H1 (cell line): Measurements from ENCODE around the gene OSBPL6. TPM values are rescaled to one million over a fixed set of nuclear protein-coding genes. Genes with fewer than 3 reads are reported as not detected.

ENCODE experiments used
- ATF3 ChIP-seq: IDR thresholded peaks from 2 replicates; pipeline ENCODE4 v1.6.1; 2011; ENCODE audit warnings: low read depth, mild to moderate bottlenecking, low read length; ENCODE audit not compliant: insufficient read depth
- CHD2 ChIP-seq: IDR thresholded peaks from 2 replicates; pipeline ENCODE4 v1.6.1; 2012; ENCODE audit warnings: low read length, improper control_type of control experiment
- CHD7 ChIP-seq: fragments of 300-600 bp; sonication (generic); IDR thresholded peaks from 2 replicates; pipeline ENCODE4 v1.7.1; 2012; ENCODE audit warnings: low read length, moderate library complexity, mild to moderate bottlenecking, inconsistent platforms; ENCODE audit not compliant: insufficient replicate concordance
- KDM5A ChIP-seq: fragments of 200-600 bp; IDR thresholded peaks from 2 replicates; pipeline ENCODE4 v1.7.1; 2012; ENCODE audit warnings: mild to moderate bottlenecking, low read length, inconsistent platforms, mixed read lengths
- SIRT6 ChIP-seq: IDR thresholded peaks from one replicate; pipeline ENCODE4 v1.7.1; 2012; ENCODE audit warnings: low read length, inconsistent platforms
- SP4 ChIP-seq: IDR thresholded peaks from 2 replicates; pipeline ENCODE4 v1.6.1; 2012; ENCODE audit warnings: low read length, inconsistent platforms
- YY1 ChIP-seq: IDR thresholded peaks from 2 replicates; pipeline ENCODE4 v1.6.1; 2011; ENCODE audit warnings: low read depth, mild to moderate bottlenecking, low read length
- polyA plus RNA-seq, 7 experiments: library from polyadenylated mRNA; depleted of rRNA in 3 of 7; stranded (reverse) in 5 of 7; unstranded in 2 of 7; fragments of >200 nt in 5 of 7; fragments of 200-250 nt in 2 of 7; gene quantifications; 1 replicate in 5 of 7; 2 replicates in 1 of 7; 4 replicates in 1 of 7; pipeline versions ENCODE4 v1.2.1 to v1.2.3, GENCODE V29; 2011 to 2013; ENCODE audit warnings: missing spikeins in 2 of 7, mixed read lengths in 2 of 7
- total RNA-seq: library from RNA; stranded (reverse); fragmentation: NEBNext Ultra II Directional; extraction: Animal tissue kit (Norgen Biotek cat#: 25700); gene quantifications from 2 replicates; pipeline ENCODE4 v1.2.1, GENCODE V29; 2021

OSBPL6 gene
- total and polyA plus RNA-seq, 2 of the 8 experiments (the other 6 are each of a cell fraction or from before 2014, with no cell fraction given), result 1.7 to 5.6 TPM

GRCh38 chr2:178350051-178350450, 155.7 kb downstream of the OSBPL6 start (continued):
- TF ChIP-seq YY1 (no peak), ATF3 (no peak), SP4 (no peak), SIRT6 (no peak), CHD7 (no peak), CHD2 (no peak), KDM5A (no peak)
